ENCODE data around the gene MRPL38. TPM values are rescaled to one million over a fixed set of nuclear protein-coding genes. Genes with fewer than 3 reads are reported as not detected.

The MRPL38 gene
- 100 to 1,000 TPM in 1 of 3 donors, 10 to 100 TPM in 2; 68.6 to 110 (median 96.7) TPM for total RNA-seq
- 36.7 TPM for total RNA-seq (2013)

DNA sequence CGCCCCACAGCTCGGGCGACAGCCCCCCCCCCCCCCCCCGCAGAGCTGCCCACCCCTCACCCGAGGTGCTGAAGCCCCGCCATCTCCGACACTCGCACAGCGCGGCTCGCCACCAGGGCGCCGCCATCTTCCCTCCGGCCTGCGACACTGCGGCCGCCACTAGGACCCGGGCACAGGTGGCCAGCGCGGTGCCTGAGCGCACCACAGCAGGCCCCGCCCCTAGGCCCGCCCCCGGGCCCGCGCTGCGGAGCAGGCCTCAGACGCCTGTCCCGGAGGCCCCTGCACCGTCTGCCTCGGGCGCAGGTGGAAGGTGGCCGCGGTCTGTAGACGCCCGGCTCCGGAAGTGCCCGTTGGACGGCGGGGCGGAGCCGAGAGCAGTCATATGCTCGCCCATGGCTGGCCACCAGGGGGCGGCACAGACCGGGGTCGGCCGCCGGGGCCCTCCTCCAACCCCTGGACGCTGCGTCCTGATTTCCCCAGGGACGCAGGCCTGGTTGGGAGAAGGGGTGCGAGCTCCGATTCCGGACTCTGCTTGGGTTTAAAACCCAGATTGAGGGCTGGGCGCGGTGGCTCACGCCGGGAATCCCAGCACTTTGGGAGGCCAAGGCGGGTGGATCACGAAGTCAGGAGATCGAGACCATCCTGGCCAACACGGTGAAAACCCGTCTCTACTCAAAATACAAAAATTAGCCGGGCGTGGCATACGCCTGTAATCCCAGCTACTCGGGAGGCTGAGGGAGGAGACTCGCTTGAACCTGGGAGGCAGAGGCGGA, at the start of gene MRPL38:
Gene MRPL38 (minus strand): TSS at position 136 of the 773 bp plus-strand sequence. CDS start 9 bp downstream, at position 127.
- DNase-seq (peak; percentile 94 to 96), ATAC-seq (peak; percentile 95 to 99 (median 95))
- peaks cover 21% of the 10 kb centered on the region for H3K36me3 ChIP-seq (ENCODE audit: control insufficient read depth, insufficient read depth, low read length)
- peak within 1 kb of the TSS; percentile 87 for H3K27ac ChIP-seq (ENCODE audit: low read length)
- intact Hi-C loops (cut with micrococcal nuclease) = loop anchor here (1.0 to 2.0 kb wide), 3 partner anchors 36 to 100 kb away; partner anchors contain the start of genes FBF1 and WBP2
- H3K27me3 ChIP-seq (ENCODE audit: control insufficient read depth, insufficient read depth, low read length) = no peaks in the 10 kb centered on the region
- peak within 1 kb of the TSS; percentile 60 for H3K4me3 ChIP-seq (ENCODE audit: low read length)
- Mint-ChIP-seq H3K4me1 (peaks cover 0 to 14% of the 10 kb centered on the region in 2 donors), H3K4me3 (peak within 1 kb of the TSS; percentile 88), H3K27ac (peak within 1 kb of the TSS; percentile 77 to 90), H3K9me3 (no peaks in the 10 kb centered on the region), H3K27me3 (ENCODE audit: low read depth in 2 of 2) (no peaks in the 10 kb centered on the region), H3K36me3 (no peaks in the 10 kb centered on the region)
- no peaks in the 10 kb centered on the region for H3K9me3 ChIP-seq (ENCODE audit: control insufficient read depth, insufficient read depth, low read length)
- H3K4me1 ChIP-seq (ENCODE audit: control insufficient read depth, insufficient read depth, low read length) = peaks cover 16% of the 10 kb centered on the region
- WGBS (ENCODE audit: insufficient coverage) = 2% methylated on average over 67 of the region's 69 CpGs
- TF ChIP-seq, protein P1, sequence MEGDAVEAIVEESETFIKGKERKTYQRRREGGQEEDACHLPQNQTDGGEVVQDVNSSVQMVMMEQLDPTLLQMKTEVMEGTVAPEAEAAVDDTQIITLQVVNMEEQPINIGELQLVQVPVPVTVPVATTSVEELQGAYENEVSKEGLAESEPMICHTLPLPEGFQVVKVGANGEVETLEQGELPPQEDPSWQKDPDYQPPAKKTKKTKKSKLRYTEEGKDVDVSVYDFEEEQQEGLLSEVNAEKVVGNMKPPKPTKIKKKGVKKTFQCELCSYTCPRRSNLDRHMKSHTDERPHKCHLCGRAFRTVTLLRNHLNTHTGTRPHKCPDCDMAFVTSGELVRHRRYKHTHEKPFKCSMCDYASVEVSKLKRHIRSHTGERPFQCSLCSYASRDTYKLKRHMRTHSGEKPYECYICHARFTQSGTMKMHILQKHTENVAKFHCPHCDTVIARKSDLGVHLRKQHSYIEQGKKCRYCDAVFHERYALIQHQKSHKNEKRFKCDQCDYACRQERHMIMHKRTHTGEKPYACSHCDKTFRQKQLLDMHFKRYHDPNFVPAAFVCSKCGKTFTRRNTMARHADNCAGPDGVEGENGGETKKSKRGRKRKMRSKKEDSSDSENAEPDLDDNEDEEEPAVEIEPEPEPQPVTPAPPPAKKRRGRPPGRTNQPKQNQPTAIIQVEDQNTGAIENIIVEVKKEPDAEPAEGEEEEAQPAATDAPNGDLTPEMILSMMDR (IDR thresholded peaks at IDR 0.05) = peak; percentile 98

DNA sequence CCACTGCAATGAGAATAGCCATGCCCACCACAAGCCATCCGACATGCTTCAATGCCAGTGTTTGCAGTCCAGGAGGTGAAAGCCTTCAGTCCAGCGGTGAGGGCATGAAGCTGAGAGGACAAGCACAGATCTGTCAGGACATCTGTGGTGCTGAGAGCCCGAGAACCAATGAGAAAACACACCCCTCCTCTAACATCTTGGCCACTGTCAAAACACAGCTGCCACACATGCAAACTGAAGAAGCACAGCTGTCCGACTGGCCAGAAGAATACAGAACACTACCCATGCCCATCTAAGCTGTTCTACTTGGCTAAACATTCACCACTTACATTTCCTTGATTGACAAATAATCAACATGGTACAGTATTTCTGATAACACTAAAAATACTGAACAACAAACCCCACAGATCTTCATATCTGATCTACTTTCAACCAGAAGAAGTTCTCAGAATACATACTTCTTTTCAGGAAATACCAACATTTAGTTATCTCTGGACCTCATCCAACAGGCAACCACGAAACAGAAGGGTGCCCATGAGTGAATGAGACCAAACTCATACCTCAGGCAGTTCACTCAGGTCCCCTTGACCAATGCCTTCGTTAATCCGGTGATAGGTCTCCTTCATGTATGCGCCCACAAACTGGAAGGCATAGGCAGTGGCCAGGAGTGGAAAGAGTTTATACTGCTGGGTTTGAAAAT, 46.3 kb upstream of the MRPL38 start:
- TF ChIP-seq, protein P1 (IDR thresholded peaks at IDR 0.05) = no peak
- Mint-ChIP-seq H3K27me3 (ENCODE audit: low read depth in 2 of 2) (no peaks in the 10 kb centered on the region), H3K4me3 (no peak overlapping the region), H3K9me3 (no peaks in the 10 kb centered on the region), H3K36me3 (peaks cover 19% of the 10 kb centered on the region), H3K4me1 (no peaks in the 10 kb centered on the region), H3K27ac (no peak overlapping the region)
- Histone ChIP-seq H3K9me3 (ENCODE audit: control insufficient read depth, insufficient read depth, low read length) (no peaks in the 10 kb centered on the region), H3K4me3 (ENCODE audit: low read length) (no peak overlapping the region), H3K36me3 (ENCODE audit: control insufficient read depth, insufficient read depth, low read length) (peaks cover 59% of the 10 kb centered on the region), H3K27me3 (ENCODE audit: control insufficient read depth, insufficient read depth, low read length) (no peaks in the 10 kb centered on the region), H3K4me1 (ENCODE audit: control insufficient read depth, insufficient read depth, low read length) (no peaks in the 10 kb centered on the region), H3K27ac (ENCODE audit: low read length) (no peak overlapping the region)
- DNase-seq (no peak), ATAC-seq (peak in 1 of 3 donors; percentile 73)
- WGBS (ENCODE audit: insufficient coverage) = 80% methylated on average over 8 of the region's 8 CpGs
- intact Hi-C loops (cut with micrococcal nuclease) = no loop called here

DNA sequence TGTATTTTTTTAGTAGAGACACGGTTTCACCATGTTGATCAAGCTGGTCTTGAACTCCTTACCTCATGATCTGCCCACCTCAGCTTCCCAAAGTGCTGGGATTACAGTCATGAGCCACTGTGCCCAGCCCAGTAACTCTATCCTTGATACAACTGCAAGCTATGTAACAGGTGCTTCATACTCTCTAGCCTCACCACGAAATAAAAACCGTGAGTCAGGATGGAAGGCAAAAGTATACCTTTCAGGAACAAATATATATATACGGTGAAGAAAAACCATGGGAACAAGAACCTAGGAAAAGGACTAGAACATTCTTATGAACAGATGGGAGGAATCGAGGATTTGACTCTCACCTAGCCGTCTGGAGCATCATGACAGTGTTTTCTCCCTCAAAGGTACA, 45.7 kb upstream of the MRPL38 start:
- Histone ChIP-seq H3K9me3 (ENCODE audit: control insufficient read depth, insufficient read depth, low read length) (no peaks in the 10 kb centered on the region), H3K27ac (ENCODE audit: low read length) (no peak overlapping the region), H3K4me1 (ENCODE audit: control insufficient read depth, insufficient read depth, low read length) (no peaks in the 10 kb centered on the region), H3K27me3 (ENCODE audit: control insufficient read depth, insufficient read depth, low read length) (no peaks in the 10 kb centered on the region), H3K36me3 (ENCODE audit: control insufficient read depth, insufficient read depth, low read length) (peaks cover 56% of the 10 kb centered on the region), H3K4me3 (ENCODE audit: low read length) (no peak overlapping the region)
- Mint-ChIP-seq H3K27ac (no peak overlapping the region), H3K36me3 (peaks cover 19% of the 10 kb centered on the region), H3K4me3 (no peak overlapping the region), H3K9me3 (no peaks in the 10 kb centered on the region), H3K27me3 (ENCODE audit: low read depth in 2 of 2) (no peaks in the 10 kb centered on the region), H3K4me1 (no peaks in the 10 kb centered on the region)
- no peak for ATAC-seq
- TF ChIP-seq, protein P1 (IDR thresholded peaks at IDR 0.05) = no peak
- no peak for DNase-seq
- WGBS (ENCODE audit: insufficient coverage) = 97% methylated on average over 6 of the region's 6 CpGs
- intact Hi-C loops (cut with micrococcal nuclease) = no loop called here
